ENCODE measurements around the gene SH3RF1.

Gene SH3RF1

DNA sequence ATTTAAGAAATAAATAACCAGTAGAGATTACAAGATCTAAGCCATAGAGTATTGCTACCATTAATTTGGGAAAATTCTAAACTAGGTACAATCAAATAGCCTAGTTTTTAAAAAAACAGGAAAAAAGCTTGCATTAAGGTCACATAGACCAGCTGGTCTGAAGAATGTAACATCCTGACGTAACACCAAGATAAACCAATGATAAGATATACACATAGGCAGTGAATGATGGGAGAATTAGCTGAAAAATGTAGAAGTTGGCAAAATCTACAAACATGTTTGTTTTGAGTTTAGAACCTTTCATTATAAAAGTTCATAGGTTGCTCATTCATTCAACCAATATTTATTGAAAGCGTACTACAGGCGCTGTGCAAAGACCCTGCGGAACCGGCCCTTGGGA lies 120.0 kb downstream of the SH3RF1 start:
- no peaks in the 10 kb centered on the region for H3K9me3 Mint-ChIP-seq
- no peak overlapping the region for H3K27ac Mint-ChIP-seq
- H3K27me3 Mint-ChIP-seq = no peaks in the 10 kb centered on the region
- H3K4me3 Mint-ChIP-seq = no peak overlapping the region
- no peaks in the 10 kb centered on the region for H3K4me1 Mint-ChIP-seq
- DNase-seq = no peak
- CTCF ChIA-PET = no interaction called here
- no peaks in the 10 kb centered on the region for H3K36me3 Mint-ChIP-seq

DNA sequence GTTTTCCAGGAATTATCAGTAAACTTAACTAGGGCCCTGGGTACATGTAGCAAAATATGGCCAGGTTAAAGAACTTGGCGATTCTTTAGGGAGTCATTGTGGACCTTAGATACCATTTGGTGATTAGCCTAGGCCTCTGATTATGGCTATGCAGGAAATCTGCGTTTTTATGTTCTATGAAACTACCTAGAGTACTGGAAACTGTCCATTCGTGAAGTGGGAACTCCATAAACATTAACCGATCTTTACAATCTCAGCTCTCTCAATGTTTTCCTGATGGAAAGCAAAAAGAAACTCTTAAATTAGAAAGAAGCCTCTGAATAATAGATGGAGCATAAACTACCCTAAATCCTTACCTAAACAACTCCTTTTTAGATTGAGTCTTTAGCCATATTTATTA lies 121.9 kb downstream of the SH3RF1 start:
- DNase-seq = no peak
- no peak overlapping the region for H3K4me3 Mint-ChIP-seq
- no peaks in the 10 kb centered on the region for H3K4me1 Mint-ChIP-seq
- H3K9me3 Mint-ChIP-seq = no peaks in the 10 kb centered on the region
- CTCF ChIA-PET = no interaction called here
- no peak overlapping the region for H3K27ac Mint-ChIP-seq
- no peaks in the 10 kb centered on the region for H3K36me3 Mint-ChIP-seq
- no peaks in the 10 kb centered on the region for H3K27me3 Mint-ChIP-seq

DNA sequence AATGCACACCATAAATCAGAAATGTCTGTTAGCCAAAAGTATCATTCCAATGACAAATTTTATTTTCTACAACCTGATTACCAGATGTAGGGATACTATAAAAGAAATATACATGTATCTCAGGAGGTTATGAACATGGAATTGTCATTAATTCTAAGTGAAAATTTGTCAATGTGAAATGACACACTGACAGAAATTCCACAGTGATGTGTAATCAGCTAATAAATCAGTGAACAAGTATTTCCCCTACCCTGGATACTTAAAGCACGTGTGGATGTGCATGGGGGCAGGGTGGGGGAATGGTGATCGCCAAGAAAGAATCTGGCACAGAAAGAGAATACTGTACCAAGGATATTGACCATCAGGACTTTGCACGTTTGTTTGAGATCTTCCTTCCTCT lies 123.6 kb downstream of the SH3RF1 start:
- Mint-ChIP-seq H3K27ac (no peak overlapping the region), H3K36me3 (no peaks in the 10 kb centered on the region), H3K9me3 (no peaks in the 10 kb centered on the region), H3K4me3 (no peak overlapping the region), H3K4me1 (no peaks in the 10 kb centered on the region), H3K27me3 (no peaks in the 10 kb centered on the region)
- no peak for DNase-seq
- CTCF ChIA-PET = no interaction called here

DNA sequence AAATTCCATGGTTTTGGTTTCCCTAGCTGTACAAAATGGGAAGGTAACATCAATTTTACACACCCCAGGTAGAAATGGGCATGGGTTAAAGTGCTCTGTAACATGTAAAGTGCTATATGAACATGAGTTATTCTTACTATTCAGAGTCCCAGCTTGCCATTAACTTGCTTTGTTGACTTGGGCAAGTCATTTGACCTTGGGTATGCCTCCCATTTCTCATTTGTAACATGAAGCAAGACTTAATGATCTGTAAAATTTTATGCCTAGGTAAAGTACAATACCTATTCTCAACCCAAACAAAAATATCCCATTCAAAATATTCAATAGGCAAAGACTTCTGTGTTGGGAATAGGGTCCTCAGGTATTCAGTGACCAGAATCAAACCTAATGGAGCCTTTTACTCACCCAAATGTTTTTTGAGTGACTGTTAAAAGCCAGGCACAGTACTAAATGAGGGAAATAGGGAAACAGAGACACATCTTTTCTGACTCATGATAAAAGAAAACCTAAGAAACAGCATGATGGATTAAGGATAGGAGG lies 126.6 kb downstream of the SH3RF1 start:
- Mint-ChIP-seq H3K27ac (no peak overlapping the region), H3K9me3 (no peaks in the 10 kb centered on the region), H3K4me3 (no peak overlapping the region), H3K36me3 (no peaks in the 10 kb centered on the region), H3K27me3 (no peaks in the 10 kb centered on the region), H3K4me1 (no peaks in the 10 kb centered on the region)
- no peak for DNase-seq
- CTCF ChIA-PET = no interaction called here

DNA sequence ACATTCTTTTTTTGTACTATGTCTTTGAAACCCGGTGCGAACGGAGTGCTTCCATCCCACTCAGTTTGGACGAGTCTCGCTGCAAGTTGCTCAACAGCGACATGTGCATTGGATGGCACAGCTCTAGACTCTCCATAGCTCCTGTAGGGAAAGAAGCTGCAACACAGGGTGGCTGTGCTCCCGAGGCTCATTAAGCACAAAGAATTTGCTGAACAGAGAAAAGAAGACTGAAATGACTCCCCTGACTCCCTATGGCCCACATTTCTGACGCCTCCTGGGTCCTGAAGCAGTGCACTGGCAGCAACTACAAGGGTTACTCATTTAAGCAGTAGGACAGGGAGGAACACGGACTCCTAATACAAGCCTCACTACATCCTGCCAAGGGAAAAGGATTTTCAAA lies 127.4 kb downstream of the SH3RF1 start:
- CTCF ChIA-PET = no interaction called here
- Mint-ChIP-seq H3K27me3 (no peaks in the 10 kb centered on the region), H3K9me3 (no peaks in the 10 kb centered on the region), H3K27ac (no peak overlapping the region), H3K4me3 (no peak overlapping the region), H3K4me1 (no peaks in the 10 kb centered on the region), H3K36me3 (no peaks in the 10 kb centered on the region)
- DNase-seq = no peak

DNA sequence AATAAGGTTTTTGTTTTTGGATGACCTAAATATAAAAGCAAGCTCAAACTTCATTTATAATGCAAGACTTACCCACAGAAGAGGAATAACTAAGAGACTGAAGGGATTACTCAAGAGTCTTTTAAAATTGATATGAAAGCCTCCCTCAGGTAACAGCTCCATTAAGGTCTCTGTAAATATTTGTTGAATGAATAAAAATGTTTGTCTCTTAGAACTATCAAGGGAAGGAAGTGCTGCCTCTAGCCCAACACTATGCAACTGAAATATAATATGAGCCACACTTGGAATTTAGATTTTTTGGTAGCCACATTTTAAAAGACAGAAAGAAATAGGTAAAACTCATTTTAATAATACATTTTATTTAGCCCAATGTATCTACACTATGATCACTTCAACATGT lies 127.8 kb downstream of the SH3RF1 start:
- Mint-ChIP-seq H3K36me3 (no peaks in the 10 kb centered on the region), H3K9me3 (no peaks in the 10 kb centered on the region), H3K4me3 (no peak overlapping the region), H3K27me3 (no peaks in the 10 kb centered on the region), H3K4me1 (no peaks in the 10 kb centered on the region), H3K27ac (no peak overlapping the region)
- no peak for DNase-seq
- CTCF ChIA-PET = no interaction called here

DNA sequence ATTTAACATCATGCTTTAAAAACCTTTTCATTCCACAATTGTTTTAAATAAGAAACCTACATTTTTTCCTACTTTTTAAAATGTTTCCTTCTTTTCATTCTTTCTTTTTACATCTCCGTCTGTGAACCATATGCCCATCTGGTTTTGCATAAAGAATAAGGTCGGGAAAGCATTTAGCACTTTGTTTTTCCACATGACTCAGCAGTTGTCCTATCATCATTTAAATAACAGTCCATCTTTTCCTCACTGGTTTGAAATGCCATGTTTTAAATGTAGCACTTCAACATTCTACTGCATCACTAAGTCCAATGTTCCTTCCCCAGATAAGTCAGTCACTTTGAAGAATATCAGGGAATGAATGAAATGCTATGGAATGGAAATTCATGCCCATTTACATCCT lies 128.4 kb downstream of the SH3RF1 start:
- Mint-ChIP-seq H3K4me1 (no peaks in the 10 kb centered on the region), H3K36me3 (no peaks in the 10 kb centered on the region), H3K27me3 (no peaks in the 10 kb centered on the region), H3K4me3 (no peak overlapping the region), H3K27ac (no peak overlapping the region), H3K9me3 (no peaks in the 10 kb centered on the region)
- DNase-seq = no peak
- CTCF ChIA-PET = no interaction called here

DNA sequence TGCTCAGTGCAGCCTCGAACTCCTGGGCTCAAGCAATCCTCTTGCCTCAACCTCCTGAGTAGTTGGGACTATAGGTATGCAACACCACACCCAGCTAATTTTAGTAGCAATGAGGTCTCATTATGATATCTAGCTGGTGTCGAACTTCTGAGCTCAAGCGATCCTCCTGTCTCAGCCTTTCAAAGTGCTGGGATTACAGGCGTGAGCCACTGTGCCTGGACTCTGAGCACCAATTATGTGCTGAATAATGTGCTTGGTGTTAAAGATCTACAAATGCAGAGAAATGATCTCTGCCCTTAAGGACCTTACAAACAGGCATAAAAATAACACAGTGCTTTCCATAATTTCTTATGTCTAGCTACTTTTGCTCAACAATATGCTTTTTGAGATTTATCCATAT lies 131.7 kb downstream of the SH3RF1 start:
- Mint-ChIP-seq H3K4me1 (no peaks in the 10 kb centered on the region), H3K27ac (no peak overlapping the region), H3K27me3 (peaks cover 5% of the 10 kb centered on the region), H3K36me3 (no peaks in the 10 kb centered on the region), H3K9me3 (no peaks in the 10 kb centered on the region), H3K4me3 (no peak overlapping the region)
- no peak for DNase-seq
- CTCF ChIA-PET = no interaction called here

DNA sequence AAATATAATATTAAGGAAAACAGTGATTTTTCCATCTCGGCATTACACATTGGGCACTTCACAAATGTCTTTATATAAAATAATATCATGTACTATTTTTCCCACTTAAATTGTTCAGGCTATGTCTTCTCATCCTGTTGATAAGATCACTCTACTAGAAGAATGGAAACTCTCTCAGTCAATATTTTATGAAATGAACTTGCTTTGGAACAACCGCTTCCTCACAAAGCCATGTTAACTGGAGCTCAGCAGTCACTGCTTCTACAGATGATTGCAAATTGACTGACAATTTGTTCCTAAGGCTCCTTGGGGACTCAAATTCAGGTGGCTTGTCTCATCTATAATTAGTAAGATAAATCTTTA lies 133.2 kb downstream of the SH3RF1 start:
- Mint-ChIP-seq H3K4me3 (no peak overlapping the region), H3K27ac (no peak overlapping the region), H3K9me3 (no peaks in the 10 kb centered on the region), H3K4me1 (no peaks in the 10 kb centered on the region), H3K36me3 (no peaks in the 10 kb centered on the region), H3K27me3 (peaks cover 5% of the 10 kb centered on the region)
- CTCF ChIA-PET = no interaction called here
- DNase-seq = no peak

DNA sequence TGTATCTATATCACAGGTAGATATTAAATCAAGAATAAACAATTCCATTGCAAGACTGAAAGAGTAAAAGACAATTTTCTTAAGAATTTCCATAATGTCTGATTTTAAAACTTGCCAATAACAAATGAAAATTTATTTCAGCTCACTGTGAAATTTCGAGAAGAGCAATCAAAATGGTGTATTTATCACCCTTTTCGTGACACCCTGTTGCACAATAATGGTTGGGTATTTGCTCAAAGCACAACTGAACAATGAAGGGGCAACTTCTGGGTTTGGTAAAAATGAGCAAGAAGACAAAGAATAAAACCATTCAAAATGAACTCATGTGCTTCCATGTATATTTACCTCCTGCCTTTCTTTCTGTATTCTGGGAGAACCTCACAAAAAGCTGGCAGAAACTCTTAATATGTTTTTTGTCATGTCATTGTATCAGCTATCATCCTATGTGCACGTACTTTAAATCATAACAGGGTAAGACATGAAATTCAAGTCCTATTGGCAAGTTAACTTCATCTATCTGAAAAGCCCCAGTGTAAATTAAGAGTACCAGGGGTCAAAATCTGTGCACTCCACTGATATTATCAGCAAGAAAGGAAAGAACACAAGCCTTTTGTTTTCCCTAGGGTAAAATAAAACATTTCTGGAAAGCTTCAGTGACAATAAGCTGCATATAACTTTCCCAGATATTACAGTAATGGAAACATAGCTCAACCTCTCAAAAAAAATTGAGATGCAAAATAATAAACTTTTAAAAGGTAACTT lies 133.8 kb downstream of the SH3RF1 start:
- Mint-ChIP-seq H3K27me3 (peaks cover 5% of the 10 kb centered on the region), H3K4me1 (no peaks in the 10 kb centered on the region), H3K36me3 (no peaks in the 10 kb centered on the region), H3K27ac (no peak overlapping the region), H3K4me3 (no peak overlapping the region), H3K9me3 (no peaks in the 10 kb centered on the region)
- DNase-seq = no peak
- CTCF ChIA-PET = no interaction called here

DNA sequence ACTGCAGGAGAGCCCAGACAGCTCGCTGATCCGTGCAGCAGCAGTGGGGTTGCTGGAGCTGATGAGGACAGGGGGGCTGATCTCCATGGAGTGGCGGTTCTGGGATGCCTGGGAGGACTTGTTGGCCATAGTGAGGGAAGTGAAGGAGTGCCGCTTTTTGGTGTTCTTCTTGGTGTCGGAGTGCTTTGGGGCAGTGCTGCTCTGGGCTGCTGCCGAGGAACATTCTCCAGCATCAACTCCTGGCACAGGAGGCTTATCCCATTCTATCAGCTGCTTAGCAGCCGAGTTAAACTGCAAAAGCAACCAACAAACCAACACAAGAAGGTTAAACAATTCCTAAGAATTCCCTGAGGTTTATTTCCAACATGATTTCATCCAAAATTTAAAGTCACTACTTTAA lies 134.4 kb downstream of the SH3RF1 start:
- peaks cover 5% of the 10 kb centered on the region for H3K27me3 Mint-ChIP-seq
- H3K27ac Mint-ChIP-seq = no peak overlapping the region
- DNase-seq = no peak
- H3K9me3 Mint-ChIP-seq = no peaks in the 10 kb centered on the region
- no peaks in the 10 kb centered on the region for H3K4me1 Mint-ChIP-seq
- H3K36me3 Mint-ChIP-seq = no peaks in the 10 kb centered on the region
- CTCF ChIA-PET = no interaction called here
- no peak overlapping the region for H3K4me3 Mint-ChIP-seq

DNA sequence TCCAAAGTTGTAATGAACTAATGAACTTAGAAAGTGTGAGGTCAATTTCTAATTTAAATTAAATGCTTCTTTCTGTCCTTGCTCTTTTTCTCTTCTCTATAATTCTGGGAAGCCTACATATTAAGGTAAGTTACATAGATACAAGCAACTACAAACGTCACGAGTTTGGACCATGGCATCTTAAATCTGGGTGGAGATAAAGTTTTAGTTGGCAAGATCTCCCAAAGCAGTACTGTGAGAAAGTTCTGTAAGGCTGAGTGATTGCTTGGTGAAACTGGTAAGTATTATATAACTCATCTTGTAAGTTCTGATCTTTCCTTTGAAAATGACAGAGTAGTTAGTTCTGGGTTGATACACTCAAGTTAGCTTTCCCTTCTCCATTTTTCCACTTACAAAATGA lies 135.0 kb downstream of the SH3RF1 start:
- Mint-ChIP-seq H3K4me3 (no peak overlapping the region), H3K27ac (no peak overlapping the region), H3K9me3 (no peaks in the 10 kb centered on the region), H3K4me1 (no peaks in the 10 kb centered on the region), H3K36me3 (no peaks in the 10 kb centered on the region), H3K27me3 (peaks cover 5% of the 10 kb centered on the region)
- DNase-seq = no peak
- CTCF ChIA-PET = no interaction called here

DNA sequence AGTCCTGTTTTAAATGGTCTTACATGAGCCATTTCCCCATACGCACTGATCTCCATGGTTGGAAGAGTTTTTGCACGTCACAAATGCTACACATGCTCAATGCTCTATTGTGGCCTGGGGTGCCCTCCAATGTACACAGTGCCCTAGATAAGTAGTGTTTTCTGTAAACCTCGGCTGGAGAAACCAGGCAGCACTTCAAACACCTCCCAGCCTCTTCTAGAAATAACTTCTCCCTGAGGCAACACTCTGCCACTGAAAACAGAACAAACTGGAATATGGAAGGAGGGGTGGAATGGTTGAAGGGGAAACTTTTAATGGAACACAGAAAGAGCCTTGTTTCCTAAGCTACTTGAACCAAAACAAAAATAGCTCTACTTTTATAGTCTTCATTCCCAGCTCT lies 136.8 kb downstream of the SH3RF1 start:
- no peaks in the 10 kb centered on the region for H3K9me3 Mint-ChIP-seq
- H3K4me3 Mint-ChIP-seq = no peak overlapping the region
- H3K36me3 Mint-ChIP-seq = no peaks in the 10 kb centered on the region
- CTCF ChIA-PET = no interaction called here
- H3K4me1 Mint-ChIP-seq = no peaks in the 10 kb centered on the region
- no peak overlapping the region for H3K27ac Mint-ChIP-seq
- peaks cover 5% of the 10 kb centered on the region for H3K27me3 Mint-ChIP-seq
- no peak for DNase-seq

DNA sequence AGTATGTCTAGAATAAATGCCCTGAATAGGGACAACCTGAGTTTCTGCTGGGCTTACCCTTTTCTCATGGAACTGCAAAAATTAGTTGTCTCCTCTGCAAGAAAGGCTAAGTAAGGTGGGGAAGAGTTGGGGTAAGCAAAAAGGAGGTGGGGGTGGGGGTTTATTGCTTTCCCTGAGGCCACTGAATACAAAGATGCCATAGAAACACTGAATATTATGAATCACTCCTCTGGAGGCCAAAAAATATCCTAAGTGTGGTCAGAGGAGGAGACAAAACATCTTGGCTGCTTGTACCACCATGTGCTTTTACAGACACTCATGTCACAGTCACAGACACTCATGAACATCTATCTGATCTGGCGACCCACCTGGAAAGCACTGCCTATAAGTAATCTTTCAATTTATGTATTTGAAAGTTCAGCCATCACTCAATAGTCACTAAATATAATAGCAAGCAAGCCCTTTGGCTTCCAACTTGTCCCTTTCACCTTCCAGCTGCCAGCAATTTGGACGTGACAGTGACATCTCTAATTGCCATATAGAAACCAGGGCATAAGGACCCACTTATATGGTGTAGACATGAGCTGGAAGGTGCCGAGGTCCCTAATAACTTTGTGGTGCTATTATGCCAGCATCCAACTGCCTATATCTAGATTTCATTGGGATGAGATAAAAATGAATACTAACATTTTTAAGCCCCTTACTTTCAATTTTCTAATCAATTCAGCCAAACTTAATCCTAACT lies 138.0 kb downstream of the SH3RF1 start:
- Mint-ChIP-seq H3K27ac (no peak overlapping the region), H3K9me3 (no peaks in the 10 kb centered on the region), H3K27me3 (peaks cover 5% of the 10 kb centered on the region), H3K4me1 (no peaks in the 10 kb centered on the region), H3K4me3 (no peak overlapping the region), H3K36me3 (no peaks in the 10 kb centered on the region)
- CTCF ChIA-PET = no interaction called here
- no peak for DNase-seq

DNA sequence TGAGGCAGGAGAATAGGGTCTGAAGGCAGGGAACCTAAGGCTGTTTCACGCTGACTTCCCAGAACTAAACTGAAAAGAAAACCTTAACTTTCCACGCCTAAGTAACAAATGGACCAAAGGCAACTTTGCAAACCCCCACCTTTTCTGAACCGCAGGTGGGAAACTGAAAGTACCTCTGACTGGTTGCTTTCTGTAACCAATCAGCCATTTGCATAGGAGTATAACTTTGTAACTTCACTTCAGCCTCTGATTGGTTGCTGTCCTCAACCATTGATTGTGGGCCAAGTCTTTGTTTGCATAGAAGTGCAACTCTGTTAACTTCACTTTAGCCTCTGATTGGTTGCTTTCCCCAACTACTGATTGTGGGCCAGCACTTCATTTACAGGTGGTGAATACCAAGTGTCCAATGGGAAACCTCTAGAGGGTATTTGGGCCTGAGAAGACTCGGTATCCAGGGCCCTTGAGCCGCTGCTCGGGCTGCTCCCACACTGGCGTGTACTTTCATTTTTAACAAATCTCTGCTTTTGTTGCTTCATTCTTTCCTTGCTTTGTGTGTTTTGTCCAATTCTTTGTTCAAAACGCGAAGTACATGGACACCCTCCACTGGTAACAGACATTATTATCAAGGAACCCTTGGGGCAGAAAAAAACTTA lies 139.1 kb downstream of the SH3RF1 start:
- Mint-ChIP-seq H3K4me1 (no peaks in the 10 kb centered on the region), H3K36me3 (no peaks in the 10 kb centered on the region), H3K4me3 (no peak overlapping the region), H3K9me3 (no peaks in the 10 kb centered on the region), H3K27ac (no peak overlapping the region), H3K27me3 (peaks cover 5% of the 10 kb centered on the region)
- no peak for DNase-seq
- CTCF ChIA-PET = no interaction called here

Measured in activated naive CD4-positive, alpha-beta T cell treated with anti-CD3 and anti-CD28 coated beads, Interleukin-2, amount 10 ng/mL, durations not matched to agents 7 days and 5 days (primary cell).